GM13976 (cell line): ENCODE measurements around the gene ULK3.

Experiments used
- DNase-seq: peaks from one replicate; pipeline ENCODE4 v3.0.0; 2012; ENCODE audit warnings: low spot score
- CTCF ChIP-seq: IDR thresholded peaks from 2 replicates; pipeline ENCODE4 v1.5.1; 2012; ENCODE audit warnings: borderline replicate concordance, mild to moderate bottlenecking; ENCODE audit not compliant: insufficient read depth; ENCODE audit errors: extremely low read depth, missing control alignments, control extremely low read depth
- in situ Hi-C: fragments of 300-500 bp; cut with MboI; formaldehyde crosslinking; loops from one replicate; pipeline ENCODE4 v1.12.0; 2022; ENCODE audit warnings: low sequenced_read_pairs, mixed read lengths, inconsistent platforms; ENCODE audit not compliant: unreplicated experiment

ULK3 gene

GRCh38 chr15:74836846-74837245 is 6.1 kb downstream of the ULK3 start:
- no peak for TF ChIP-seq CTCF
- in situ Hi-C loops: no loop called here
- DNase-seq: no peak

GRCh38 chr15:74835312-74835823 is 7.6 kb downstream of the ULK3 start:
- peak; percentile 68 for TF ChIP-seq CTCF
- peak; percentile 80 for DNase-seq
- in situ Hi-C loops: no loop called here

GRCh38 chr15:74833376-74834107 is 9.4 kb downstream of the ULK3 start:
- in situ Hi-C loops: no loop called here
- no peak for TF ChIP-seq CTCF
- DNase-seq: no peak

GRCh38 chr15:74832826-74833225 is 10.1 kb downstream of the ULK3 start:
- DNase-seq: no peak
- in situ Hi-C loops: no loop called here
- TF ChIP-seq CTCF: no peak

GRCh38 chr15:74831813-74832495 is 11.0 kb downstream of the ULK3 start:
- DNase-seq: no peak
- in situ Hi-C loops: no loop called here
- TF ChIP-seq CTCF: no peak

- in situ Hi-C loops: no loop called here
- no peak for DNase-seq
- no peak for TF ChIP-seq CTCF
Observed at GRCh38 chr15:74830868-74831267, 12.1 kb downstream of the ULK3 start.
